GM12872 (cell line): ENCODE measurements around the gene WNT7A.

Experiments used
- TF ChIP-seq, protein P1 (sequence below): IDR thresholded peaks from 3 replicates; pipeline ENCODE4 v1.5.1; 2011; ENCODE audit warnings: low read depth, mild to moderate bottlenecking, low read length, moderate library complexity; ENCODE audit not compliant: insufficient read depth

The WNT7A gene

DNA sequence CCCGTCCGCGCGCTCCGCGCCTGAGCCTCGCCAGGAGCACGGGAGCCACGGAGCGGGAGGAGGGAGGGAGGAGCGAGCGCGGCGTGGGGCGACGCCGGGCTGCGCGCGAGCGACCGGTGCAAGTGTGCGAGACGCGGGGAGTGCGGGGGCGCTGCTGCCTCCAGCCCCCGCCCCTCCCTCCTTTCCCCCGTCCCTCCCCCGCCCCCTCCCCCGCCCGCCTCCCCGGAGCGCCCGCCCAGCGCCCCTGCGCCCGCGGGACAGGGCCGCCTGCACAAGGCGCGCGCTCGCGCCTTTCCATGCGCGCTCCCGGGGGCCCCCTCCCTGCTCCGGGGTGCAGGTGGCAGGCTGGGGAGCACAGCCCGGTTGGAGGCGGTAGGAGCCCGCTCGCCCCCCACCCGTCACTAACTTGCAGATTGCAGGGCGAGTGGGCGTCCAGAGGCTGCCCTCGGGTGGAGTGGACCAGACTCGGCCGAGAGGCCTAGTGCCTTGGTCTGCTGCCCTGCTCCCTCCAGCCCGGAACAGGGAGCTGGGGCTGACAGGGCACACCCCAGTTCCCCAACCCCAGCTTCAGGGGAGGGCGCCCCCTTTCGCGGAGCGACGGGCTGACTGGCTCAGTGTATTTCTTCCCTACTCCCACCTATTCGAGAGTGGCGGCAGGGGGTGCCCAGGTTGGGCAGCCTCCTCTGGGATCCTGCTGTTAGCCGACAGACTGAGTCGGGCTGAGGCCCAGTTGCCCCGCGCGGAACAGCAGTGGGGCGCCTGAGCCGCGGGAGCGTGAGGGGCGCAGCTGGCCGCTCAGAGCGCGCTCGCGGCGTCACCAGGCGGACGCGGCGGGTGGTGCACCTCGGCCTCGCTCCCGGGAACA is at the start of gene WNT7A:
Gene WNT7A (minus strand): TSS at position 126 of the 865 bp plus-strand sequence. CDS start 255 bp downstream, outside the sequence.
- TF ChIP-seq, protein P1, sequence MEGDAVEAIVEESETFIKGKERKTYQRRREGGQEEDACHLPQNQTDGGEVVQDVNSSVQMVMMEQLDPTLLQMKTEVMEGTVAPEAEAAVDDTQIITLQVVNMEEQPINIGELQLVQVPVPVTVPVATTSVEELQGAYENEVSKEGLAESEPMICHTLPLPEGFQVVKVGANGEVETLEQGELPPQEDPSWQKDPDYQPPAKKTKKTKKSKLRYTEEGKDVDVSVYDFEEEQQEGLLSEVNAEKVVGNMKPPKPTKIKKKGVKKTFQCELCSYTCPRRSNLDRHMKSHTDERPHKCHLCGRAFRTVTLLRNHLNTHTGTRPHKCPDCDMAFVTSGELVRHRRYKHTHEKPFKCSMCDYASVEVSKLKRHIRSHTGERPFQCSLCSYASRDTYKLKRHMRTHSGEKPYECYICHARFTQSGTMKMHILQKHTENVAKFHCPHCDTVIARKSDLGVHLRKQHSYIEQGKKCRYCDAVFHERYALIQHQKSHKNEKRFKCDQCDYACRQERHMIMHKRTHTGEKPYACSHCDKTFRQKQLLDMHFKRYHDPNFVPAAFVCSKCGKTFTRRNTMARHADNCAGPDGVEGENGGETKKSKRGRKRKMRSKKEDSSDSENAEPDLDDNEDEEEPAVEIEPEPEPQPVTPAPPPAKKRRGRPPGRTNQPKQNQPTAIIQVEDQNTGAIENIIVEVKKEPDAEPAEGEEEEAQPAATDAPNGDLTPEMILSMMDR = peak; percentile 27; the same call in 1 of the 3 replicates

DNA sequence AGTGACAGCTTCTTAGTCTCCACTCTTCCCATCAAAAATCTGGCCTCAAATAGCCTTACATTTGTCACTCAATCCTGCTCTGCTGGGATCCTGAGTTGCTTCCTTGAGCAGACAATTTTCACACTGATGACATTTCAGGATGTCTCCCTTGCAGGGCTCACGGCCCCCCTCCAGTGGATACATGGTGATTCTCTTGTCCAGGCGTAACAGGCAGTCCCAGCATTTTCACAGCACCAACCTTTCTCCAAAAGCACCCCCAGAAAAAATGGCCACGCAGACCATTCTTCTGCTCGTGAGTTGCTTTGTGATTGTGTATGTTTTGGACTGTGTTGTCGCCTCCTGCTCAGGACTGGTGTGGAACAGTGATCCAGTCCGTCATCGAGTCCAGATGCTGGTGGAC is 47.4 kb upstream of the WNT7A start:
- TF ChIP-seq, protein P1 = no peak

DNA sequence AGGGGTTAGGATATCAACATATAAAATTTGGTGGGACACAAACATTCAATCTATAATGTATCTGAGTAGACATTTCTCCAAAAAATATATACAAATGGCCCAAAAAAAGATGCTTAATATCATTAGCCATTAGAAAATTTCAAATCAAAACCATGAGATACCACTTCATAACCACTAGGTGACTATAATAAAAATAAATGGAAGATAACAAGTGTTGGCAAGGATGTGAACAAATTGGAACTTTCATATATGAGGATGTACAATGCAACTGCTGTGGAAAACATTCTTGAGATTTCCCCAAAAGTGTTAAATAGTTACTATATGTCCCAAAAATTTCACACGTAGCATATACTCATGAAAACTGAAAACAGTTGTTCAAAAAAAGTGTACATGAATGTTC is 36.5 kb upstream of the WNT7A start:
- TF ChIP-seq, protein P1 = no peak

DNA sequence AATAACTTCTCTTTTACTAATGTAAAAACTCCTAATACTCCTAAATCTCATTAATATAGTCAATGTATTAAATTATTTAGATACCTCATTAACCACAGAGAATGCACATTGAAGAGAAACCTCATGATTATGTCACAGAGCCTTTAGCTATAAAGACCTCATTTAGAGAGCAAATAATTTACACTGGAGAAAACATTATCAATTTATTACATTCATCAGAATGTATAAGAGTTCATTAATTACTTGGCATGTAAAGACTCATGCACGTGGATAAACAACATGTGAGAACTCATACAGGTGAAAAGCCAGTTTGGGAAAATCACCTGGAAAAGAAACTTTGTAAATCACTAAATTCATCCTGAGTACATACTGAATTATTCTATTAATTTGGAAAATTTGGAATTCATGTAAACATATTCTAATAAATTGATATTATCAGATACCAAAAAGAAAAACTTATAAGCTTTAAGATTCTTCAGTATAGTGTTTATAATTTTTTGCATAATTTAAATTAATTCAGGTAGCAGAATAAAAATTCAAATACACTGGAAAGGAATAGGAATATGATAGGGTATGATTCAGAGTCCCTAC is 22.9 kb upstream of the WNT7A start:
- TF ChIP-seq, protein P1 = no peak

DNA sequence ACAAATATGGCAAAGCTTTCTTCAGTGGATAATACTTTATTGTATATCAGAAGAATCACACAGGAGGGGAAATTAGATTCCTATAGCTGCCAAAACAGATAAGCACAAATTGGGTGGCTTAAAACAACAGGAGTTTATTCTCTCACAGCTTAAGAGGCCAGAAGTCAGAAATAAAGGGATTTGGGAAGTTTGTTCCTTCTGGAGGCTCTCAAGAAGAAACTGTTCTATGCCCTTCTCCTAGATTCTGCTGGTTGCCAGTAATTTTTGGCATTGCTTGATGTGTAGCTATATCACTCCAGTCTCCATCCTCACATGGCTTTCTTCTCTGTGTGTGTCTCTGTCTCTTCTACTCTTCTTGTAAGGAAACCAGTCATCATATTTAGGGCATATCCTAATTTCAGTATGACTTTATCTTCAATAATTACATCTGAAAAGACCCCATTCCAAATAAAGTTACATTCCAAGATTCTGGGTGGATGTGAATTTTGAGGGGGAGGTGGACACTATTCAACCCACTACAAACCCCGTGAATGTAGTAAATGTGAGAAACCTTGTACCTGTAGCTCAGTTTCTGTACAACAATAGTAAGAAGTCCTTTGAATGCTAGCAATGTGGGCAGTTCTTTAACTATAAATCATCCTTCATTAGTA is 22.2 kb upstream of the WNT7A start:
- TF ChIP-seq, protein P1 = no peak

DNA sequence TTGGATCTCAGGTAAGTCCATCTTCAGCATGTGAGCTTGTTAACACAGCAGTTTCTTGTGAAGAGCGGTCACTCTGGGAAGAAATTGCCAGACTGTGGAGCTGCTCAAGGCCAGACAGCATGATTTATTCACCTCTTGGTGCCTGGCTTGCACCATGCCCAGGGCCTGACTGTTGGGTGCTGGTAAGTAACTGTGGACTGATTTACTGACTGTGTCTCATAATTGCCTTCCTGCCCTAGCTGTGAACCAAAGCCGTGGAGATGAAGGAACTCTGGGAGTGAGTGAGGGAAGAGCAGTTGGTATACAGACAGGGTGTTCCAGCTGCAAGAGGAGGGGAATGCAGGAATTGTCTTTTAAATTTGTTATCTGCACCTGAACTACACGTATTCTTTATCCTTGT is 18.5 kb upstream of the WNT7A start:
- TF ChIP-seq, protein P1 = no peak

DNA sequence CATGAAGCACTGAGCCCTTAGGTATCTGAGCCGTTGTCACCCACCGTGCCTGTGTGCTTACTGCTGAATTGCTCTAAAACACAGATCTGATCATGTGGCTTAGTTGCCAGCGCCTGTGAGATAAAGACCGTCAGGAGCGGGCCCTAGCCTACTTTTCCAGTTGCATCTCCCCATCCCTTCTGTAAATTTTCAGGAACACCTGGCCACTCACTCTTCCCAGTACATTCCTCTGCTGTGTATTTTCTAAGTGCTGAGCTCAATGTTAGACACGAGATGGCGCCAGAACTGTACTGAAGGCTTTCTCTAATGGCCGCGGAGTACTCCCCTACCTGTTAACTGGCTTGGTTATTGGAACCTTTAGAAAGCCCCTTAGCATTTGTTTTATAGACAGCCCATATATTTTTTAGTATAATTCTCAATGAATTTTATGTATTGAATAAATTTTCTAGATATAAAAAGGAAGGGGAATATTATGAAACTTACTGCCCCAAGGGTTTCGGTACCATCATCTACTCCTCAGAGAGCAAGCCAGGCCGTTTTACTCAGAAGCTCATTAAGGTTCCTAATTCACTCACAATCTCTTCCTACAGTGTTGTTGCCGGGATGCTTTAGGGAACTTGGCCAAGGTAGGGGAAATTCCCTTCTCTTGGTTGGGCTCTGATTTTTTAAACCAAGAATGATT is 16.7 kb upstream of the WNT7A start:
- TF ChIP-seq, protein P1 = peak; percentile 57
